Measurements from ENCODE around the gene FZD10.

- TF ChIP-seq USF1 (IDR thresholded peaks at IDR 0.05), result no peak
- TF ChIP-seq RAD21 (IDR thresholded peaks at IDR 0.05; ENCODE audit: low read depth), result no peak
- no peak for TF ChIP-seq EGR1 (IDR thresholded peaks at IDR 0.05)
- TF ChIP-seq NFIC (IDR thresholded peaks at IDR 0.05), result no peak
- TF ChIP-seq, protein P1, sequence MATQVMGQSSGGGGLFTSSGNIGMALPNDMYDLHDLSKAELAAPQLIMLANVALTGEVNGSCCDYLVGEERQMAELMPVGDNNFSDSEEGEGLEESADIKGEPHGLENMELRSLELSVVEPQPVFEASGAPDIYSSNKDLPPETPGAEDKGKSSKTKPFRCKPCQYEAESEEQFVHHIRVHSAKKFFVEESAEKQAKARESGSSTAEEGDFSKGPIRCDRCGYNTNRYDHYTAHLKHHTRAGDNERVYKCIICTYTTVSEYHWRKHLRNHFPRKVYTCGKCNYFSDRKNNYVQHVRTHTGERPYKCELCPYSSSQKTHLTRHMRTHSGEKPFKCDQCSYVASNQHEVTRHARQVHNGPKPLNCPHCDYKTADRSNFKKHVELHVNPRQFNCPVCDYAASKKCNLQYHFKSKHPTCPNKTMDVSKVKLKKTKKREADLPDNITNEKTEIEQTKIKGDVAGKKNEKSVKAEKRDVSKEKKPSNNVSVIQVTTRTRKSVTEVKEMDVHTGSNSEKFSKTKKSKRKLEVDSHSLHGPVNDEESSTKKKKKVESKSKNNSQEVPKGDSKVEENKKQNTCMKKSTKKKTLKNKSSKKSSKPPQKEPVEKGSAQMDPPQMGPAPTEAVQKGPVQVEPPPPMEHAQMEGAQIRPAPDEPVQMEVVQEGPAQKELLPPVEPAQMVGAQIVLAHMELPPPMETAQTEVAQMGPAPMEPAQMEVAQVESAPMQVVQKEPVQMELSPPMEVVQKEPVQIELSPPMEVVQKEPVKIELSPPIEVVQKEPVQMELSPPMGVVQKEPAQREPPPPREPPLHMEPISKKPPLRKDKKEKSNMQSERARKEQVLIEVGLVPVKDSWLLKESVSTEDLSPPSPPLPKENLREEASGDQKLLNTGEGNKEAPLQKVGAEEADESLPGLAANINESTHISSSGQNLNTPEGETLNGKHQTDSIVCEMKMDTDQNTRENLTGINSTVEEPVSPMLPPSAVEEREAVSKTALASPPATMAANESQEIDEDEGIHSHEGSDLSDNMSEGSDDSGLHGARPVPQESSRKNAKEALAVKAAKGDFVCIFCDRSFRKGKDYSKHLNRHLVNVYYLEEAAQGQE (IDR thresholded peaks at IDR 0.05; ENCODE audit: low read depth), result no peak
- TF ChIP-seq, protein P2, sequence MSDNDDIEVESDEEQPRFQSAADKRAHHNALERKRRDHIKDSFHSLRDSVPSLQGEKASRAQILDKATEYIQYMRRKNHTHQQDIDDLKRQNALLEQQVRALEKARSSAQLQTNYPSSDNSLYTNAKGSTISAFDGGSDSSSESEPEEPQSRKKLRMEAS (IDR thresholded peaks at IDR 0.05), result no peak
- TF ChIP-seq TAF1 (IDR thresholded peaks at IDR 0.05; ENCODE audit: low read depth), result no peak
- TF ChIP-seq CEBPB (IDR thresholded peaks at IDR 0.05), result no peak
- no peak for TF ChIP-seq FOXM1 (IDR thresholded peaks at IDR 0.05; ENCODE audit: borderline replicate concordance, low read depth)
- no peak for TF ChIP-seq ZBTB7A (IDR thresholded peaks at IDR 0.05; ENCODE audit: low read depth)
- TF ChIP-seq YY1 (IDR thresholded peaks at IDR 0.05; ENCODE audit: low read depth), result no peak
- TF ChIP-seq EP300 (IDR thresholded peaks at IDR 0.05; ENCODE audit: borderline replicate concordance), result no peak
- TF ChIP-seq CREB1 (IDR thresholded peaks at IDR 0.05; ENCODE audit: low read depth), result no peak
- no peak for TF ChIP-seq TCF12 (IDR thresholded peaks at IDR 0.05; ENCODE audit: low read depth)
Measured at GRCh38 chr12:130120012-130120805, 42.1 kb upstream of the FZD10 start.
